Measurements from ENCODE around the gene PLEKHG4B.

The PLEKHG4B gene

GRCh38 chr5:121432-121831 is 29.5 kb downstream of the PLEKHG4B start:
- Mint-ChIP-seq H3K9me3 (peaks cover 3 to 18% of the 10 kb centered on the region in 2 donors), H3K4me3 (no peak overlapping the region), H3K27ac (no peak overlapping the region), H3K4me1 (ENCODE audit: low read depth in 2 of 2) (no peaks in the 10 kb centered on the region), H3K27me3 (peaks cover 41 to 51% of the 10 kb centered on the region in 2 donors), H3K36me3 (ENCODE audit: insufficient read depth) (no peaks in the 10 kb centered on the region)
- no peak for DNase-seq
- ATAC-seq (replicated peaks), result no peak

GRCh38 chr5:125815-126214 is 33.8 kb downstream of the PLEKHG4B start:
- H3K9me3 Mint-ChIP-seq, result peaks cover 3 to 22% of the 10 kb centered on the region in 2 donors
- no peak overlapping the region for H3K4me3 Mint-ChIP-seq
- H3K27ac Mint-ChIP-seq, result no peak overlapping the region
- DNase-seq (no peak), ATAC-seq (replicated peaks) (no peak)
- no peaks in the 10 kb centered on the region for H3K4me1 Mint-ChIP-seq (ENCODE audit: low read depth in 2 of 2)
- H3K27me3 Mint-ChIP-seq, result peaks cover 56 to 63% of the 10 kb centered on the region in 2 donors
- no peaks in the 10 kb centered on the region for H3K36me3 Mint-ChIP-seq (ENCODE audit: insufficient read depth)

GRCh38 chr5:126806-127205 is 34.8 kb downstream of the PLEKHG4B start:
- H3K4me3 Mint-ChIP-seq, result no peak overlapping the region

GRCh38 chr5:127886-128285 is 35.9 kb downstream of the PLEKHG4B start:
- Mint-ChIP-seq H3K4me1 (ENCODE audit: low read depth in 2 of 2) (no peaks in the 10 kb centered on the region), H3K9me3 (peaks cover 1 to 11% of the 10 kb centered on the region in 2 donors), H3K4me3 (no peak overlapping the region), H3K27ac (no peak overlapping the region), H3K27me3 (peaks cover 66 to 84% of the 10 kb centered on the region in 2 donors), H3K36me3 (ENCODE audit: insufficient read depth) (no peaks in the 10 kb centered on the region)
- ATAC-seq (replicated peaks) (no peak), DNase-seq (no peak)

More at GRCh38 chr5:126806-127205, 34.8 kb downstream of the PLEKHG4B start:
- H3K36me3 Mint-ChIP-seq (ENCODE audit: insufficient read depth), result no peaks in the 10 kb centered on the region
- H3K27ac Mint-ChIP-seq, result no peak overlapping the region
- peaks cover 1 to 13% of the 10 kb centered on the region in 2 donors for H3K9me3 Mint-ChIP-seq
- DNase-seq, result no peak
- no peak for ATAC-seq (replicated peaks)
- no peaks in the 10 kb centered on the region for H3K4me1 Mint-ChIP-seq (ENCODE audit: low read depth in 2 of 2)
- peaks cover 58 to 73% of the 10 kb centered on the region in 2 donors for H3K27me3 Mint-ChIP-seq

- Mint-ChIP-seq H3K4me3 (no peak overlapping the region), H3K9me3 (peaks cover 1 to 11% of the 10 kb centered on the region in 2 donors), H3K27me3 (peaks cover 72 to 89% of the 10 kb centered on the region in 2 donors), H3K27ac (no peak overlapping the region), H3K36me3 (ENCODE audit: insufficient read depth) (no peaks in the 10 kb centered on the region), H3K4me1 (ENCODE audit: low read depth in 2 of 2) (no peaks in the 10 kb centered on the region)
- no peak for DNase-seq
- ATAC-seq (replicated peaks), result no peak
Observed at GRCh38 chr5:128446-128845, 36.5 kb downstream of the PLEKHG4B start.

GRCh38 chr5:129148-129547 is 37.2 kb downstream of the PLEKHG4B start:
- H3K9me3 Mint-ChIP-seq, result peaks cover 0 to 11% of the 10 kb centered on the region in 2 donors
- H3K27ac Mint-ChIP-seq, result no peak overlapping the region
- peaks cover 70 to 85% of the 10 kb centered on the region in 2 donors for H3K27me3 Mint-ChIP-seq
- ATAC-seq (replicated peaks) (no peak), DNase-seq (no peak)
- no peaks in the 10 kb centered on the region for H3K4me1 Mint-ChIP-seq (ENCODE audit: low read depth in 2 of 2)
- H3K4me3 Mint-ChIP-seq, result no peak overlapping the region
- H3K36me3 Mint-ChIP-seq (ENCODE audit: insufficient read depth), result no peaks in the 10 kb centered on the region

GRCh38 chr5:129820-130219 is 37.9 kb downstream of the PLEKHG4B start:
- DNase-seq (no peak), ATAC-seq (replicated peaks) (no peak)
- Mint-ChIP-seq H3K9me3 (peaks cover 0 to 11% of the 10 kb centered on the region in 2 donors), H3K4me1 (ENCODE audit: low read depth in 2 of 2) (no peaks in the 10 kb centered on the region), H3K27ac (no peak overlapping the region), H3K36me3 (ENCODE audit: insufficient read depth) (no peaks in the 10 kb centered on the region), H3K4me3 (no peak overlapping the region), H3K27me3 (peaks cover 63 to 78% of the 10 kb centered on the region in 2 donors)

- no peaks in the 10 kb centered on the region for H3K4me1 Mint-ChIP-seq (ENCODE audit: low read depth in 2 of 2)
- peaks cover 62 to 75% of the 10 kb centered on the region in 2 donors for H3K27me3 Mint-ChIP-seq
- DNase-seq, result no peak
Observed at GRCh38 chr5:130601-131131, 38.7 kb downstream of the PLEKHG4B start.

GRCh38 chr5:136901-137300 is 44.9 kb downstream of the PLEKHG4B start:
- Mint-ChIP-seq H3K27me3 (peaks cover 18 to 19% of the 10 kb centered on the region in 2 donors), H3K9me3 (no peaks in the 10 kb centered on the region), H3K4me3 (no peak overlapping the region), H3K36me3 (ENCODE audit: insufficient read depth) (no peaks in the 10 kb centered on the region), H3K27ac (no peak overlapping the region), H3K4me1 (ENCODE audit: low read depth in 2 of 2) (no peaks in the 10 kb centered on the region)
- ATAC-seq (replicated peaks) (no peak), DNase-seq (no peak)

More at GRCh38 chr5:130601-131131, 38.7 kb downstream of the PLEKHG4B start:
- Mint-ChIP-seq H3K9me3 (peaks cover 0 to 11% of the 10 kb centered on the region in 2 donors), H3K27ac (no peak overlapping the region), H3K4me3 (no peak overlapping the region), H3K36me3 (ENCODE audit: insufficient read depth) (no peaks in the 10 kb centered on the region)
- ATAC-seq (replicated peaks), result no peak

GRCh38 chr5:137741-138140 is 45.8 kb downstream of the PLEKHG4B start:
- DNase-seq (no peak), ATAC-seq (replicated peaks) (no peak)
- Mint-ChIP-seq H3K36me3 (ENCODE audit: insufficient read depth) (no peaks in the 10 kb centered on the region), H3K27ac (no peak overlapping the region), H3K4me3 (no peak overlapping the region), H3K27me3 (peaks cover 18 to 19% of the 10 kb centered on the region in 2 donors), H3K9me3 (no peaks in the 10 kb centered on the region), H3K4me1 (ENCODE audit: low read depth in 2 of 2) (no peaks in the 10 kb centered on the region)

- no peak overlapping the region for H3K4me3 Mint-ChIP-seq
- H3K27me3 Mint-ChIP-seq, result peaks cover 12 to 23% of the 10 kb centered on the region in 2 donors
- no peaks in the 10 kb centered on the region for H3K4me1 Mint-ChIP-seq (ENCODE audit: low read depth in 2 of 2)
- DNase-seq (no peak), ATAC-seq (replicated peaks) (no peak)
- H3K27ac Mint-ChIP-seq, result no peak overlapping the region
- no peaks in the 10 kb centered on the region for H3K36me3 Mint-ChIP-seq (ENCODE audit: insufficient read depth)
- no peaks in the 10 kb centered on the region for H3K9me3 Mint-ChIP-seq
Observed at GRCh38 chr5:138936-139335, 47.0 kb downstream of the PLEKHG4B start.

GRCh38 chr5:139579-140442 is 47.8 kb downstream of the PLEKHG4B start:
- H3K9me3 Mint-ChIP-seq, result no peaks in the 10 kb centered on the region
- no peaks in the 10 kb centered on the region for H3K4me1 Mint-ChIP-seq (ENCODE audit: low read depth in 2 of 2)
- H3K4me3 Mint-ChIP-seq, result no peak overlapping the region
- H3K27me3 Mint-ChIP-seq, result peaks cover 12 to 32% of the 10 kb centered on the region in 2 donors
- DNase-seq (no peak), ATAC-seq (replicated peaks) (no peak)
- H3K36me3 Mint-ChIP-seq (ENCODE audit: insufficient read depth), result no peaks in the 10 kb centered on the region
- H3K27ac Mint-ChIP-seq, result no peak overlapping the region

GRCh38 chr5:140443-140829 is 48.5 kb downstream of the PLEKHG4B start:
- no peak overlapping the region for H3K4me3 Mint-ChIP-seq

GRCh38 chr5:141211-141610 is 49.2 kb downstream of the PLEKHG4B start:
- H3K9me3 Mint-ChIP-seq, result no peaks in the 10 kb centered on the region
- ATAC-seq (replicated peaks) (no peak), DNase-seq (no peak)
- no peak overlapping the region for H3K27ac Mint-ChIP-seq
- peaks cover 12 to 45% of the 10 kb centered on the region in 2 donors for H3K27me3 Mint-ChIP-seq
- H3K4me1 Mint-ChIP-seq (ENCODE audit: low read depth in 2 of 2), result no peaks in the 10 kb centered on the region
- H3K4me3 Mint-ChIP-seq, result no peak overlapping the region
- no peaks in the 10 kb centered on the region for H3K36me3 Mint-ChIP-seq (ENCODE audit: insufficient read depth)

More at GRCh38 chr5:140443-140829, 48.5 kb downstream of the PLEKHG4B start:
- Mint-ChIP-seq H3K4me1 (ENCODE audit: low read depth in 2 of 2) (no peaks in the 10 kb centered on the region), H3K36me3 (ENCODE audit: insufficient read depth) (no peaks in the 10 kb centered on the region), H3K27me3 (peaks cover 12 to 38% of the 10 kb centered on the region in 2 donors), H3K9me3 (no peaks in the 10 kb centered on the region), H3K27ac (no peak overlapping the region)
- DNase-seq (no peak), ATAC-seq (replicated peaks) (no peak)

Measured in effector memory CD8-positive, alpha-beta T cell (primary cell).